Measurements from ENCODE around the gene ABHD18.
"Not testable (repeated sequence)": the region's sequence is repeated elsewhere in the genome, so short reads cannot be mapped to it uniquely, and the experiment has no call there.

The ABHD18 gene

DNA sequence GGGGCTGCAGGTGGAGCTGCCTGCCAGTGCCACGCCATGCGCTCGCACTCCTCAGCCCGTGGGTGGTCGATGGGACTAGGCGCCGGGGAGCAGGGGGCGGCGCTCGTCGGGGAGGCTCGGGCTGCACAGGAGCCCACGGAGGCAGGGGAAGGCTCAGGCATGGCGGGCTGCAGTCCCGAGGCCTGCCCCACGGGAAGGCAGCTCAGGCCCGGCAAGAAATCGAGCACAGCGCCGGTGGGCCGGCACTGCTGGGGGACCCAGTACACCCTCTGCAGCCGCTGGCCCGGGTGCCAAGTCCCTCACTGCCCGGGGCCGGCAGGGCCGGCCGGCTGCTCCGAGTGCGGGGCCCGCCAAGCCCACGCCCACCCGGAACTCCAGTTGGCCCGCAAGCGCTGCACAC lies 82.3 kb downstream of the ABHD18 start:
- not testable (repeated sequence) for DNase-seq (ENCODE audit: low read depth); H3K9me3 ChIP-seq (ENCODE audit: control insufficient read depth, low read length); H3K9ac ChIP-seq (ENCODE audit: low read length); H3K4me1 ChIP-seq (ENCODE audit: control insufficient read depth, insufficient read depth, low read length); H3K4me3 ChIP-seq (ENCODE audit: low read length); H3K36me3 ChIP-seq (ENCODE audit: control insufficient read depth, insufficient read depth, low read length, severe bottlenecking); H3K27me3 ChIP-seq (replicated peaks; ENCODE audit: control insufficient read depth, insufficient read depth, low read length)

DNA sequence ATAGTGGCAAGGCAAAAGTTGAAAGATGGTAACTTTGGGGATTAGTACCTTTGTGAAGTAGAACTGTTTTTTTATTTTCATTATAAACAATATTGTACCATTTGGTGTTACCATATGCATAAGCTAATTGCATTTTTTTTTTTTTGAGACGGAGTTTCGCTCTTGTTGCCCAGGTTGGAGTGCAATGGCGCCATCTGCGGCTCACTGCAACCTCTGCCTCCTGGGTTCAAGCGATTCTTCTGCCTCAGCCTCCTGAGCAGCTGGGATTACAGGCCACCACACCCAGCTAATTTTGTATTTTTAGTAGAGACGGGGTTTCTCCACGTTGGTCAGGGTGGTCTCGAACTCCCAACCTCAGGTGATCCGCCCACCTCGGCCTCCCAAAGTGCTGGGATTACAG lies 86.0 kb downstream of the ABHD18 start:
- H3K36me3 ChIP-seq (ENCODE audit: control insufficient read depth, insufficient read depth, low read length, severe bottlenecking); H3K27me3 ChIP-seq (replicated peaks; ENCODE audit: control insufficient read depth, insufficient read depth, low read length); DNase-seq (ENCODE audit: low read depth); H3K4me3 ChIP-seq (ENCODE audit: low read length); H3K4me1 ChIP-seq (ENCODE audit: control insufficient read depth, insufficient read depth, low read length); H3K9me3 ChIP-seq (ENCODE audit: control insufficient read depth, low read length); H3K9ac ChIP-seq (ENCODE audit: low read length): not testable (repeated sequence)

DNA sequence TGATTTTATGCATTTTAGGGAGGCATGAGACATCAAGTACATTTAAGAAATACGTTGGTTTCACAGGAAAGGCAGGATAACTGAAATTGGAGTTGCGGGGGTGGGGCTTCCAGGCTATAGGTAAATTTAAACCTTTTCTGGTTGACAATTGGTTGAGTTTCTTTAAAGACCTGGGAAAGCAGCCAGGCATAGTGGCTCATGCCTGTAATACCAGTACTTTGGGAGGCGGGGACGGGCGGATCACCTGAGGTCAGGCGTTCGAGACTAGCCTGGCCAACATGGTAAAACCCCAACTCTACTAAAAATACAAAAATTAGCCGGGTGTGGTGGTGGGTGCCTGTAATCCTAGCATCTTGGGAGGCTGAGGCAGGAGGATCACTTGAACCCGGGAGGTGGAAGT lies 89.7 kb downstream of the ABHD18 start:
- H3K36me3 ChIP-seq (ENCODE audit: control insufficient read depth, insufficient read depth, low read length, severe bottlenecking); H3K9me3 ChIP-seq (ENCODE audit: control insufficient read depth, low read length); H3K27me3 ChIP-seq (replicated peaks; ENCODE audit: control insufficient read depth, insufficient read depth, low read length); DNase-seq (ENCODE audit: low read depth); H3K4me1 ChIP-seq (ENCODE audit: control insufficient read depth, insufficient read depth, low read length); H3K4me3 ChIP-seq (ENCODE audit: low read length); H3K9ac ChIP-seq (ENCODE audit: low read length): not testable (repeated sequence)

DNA sequence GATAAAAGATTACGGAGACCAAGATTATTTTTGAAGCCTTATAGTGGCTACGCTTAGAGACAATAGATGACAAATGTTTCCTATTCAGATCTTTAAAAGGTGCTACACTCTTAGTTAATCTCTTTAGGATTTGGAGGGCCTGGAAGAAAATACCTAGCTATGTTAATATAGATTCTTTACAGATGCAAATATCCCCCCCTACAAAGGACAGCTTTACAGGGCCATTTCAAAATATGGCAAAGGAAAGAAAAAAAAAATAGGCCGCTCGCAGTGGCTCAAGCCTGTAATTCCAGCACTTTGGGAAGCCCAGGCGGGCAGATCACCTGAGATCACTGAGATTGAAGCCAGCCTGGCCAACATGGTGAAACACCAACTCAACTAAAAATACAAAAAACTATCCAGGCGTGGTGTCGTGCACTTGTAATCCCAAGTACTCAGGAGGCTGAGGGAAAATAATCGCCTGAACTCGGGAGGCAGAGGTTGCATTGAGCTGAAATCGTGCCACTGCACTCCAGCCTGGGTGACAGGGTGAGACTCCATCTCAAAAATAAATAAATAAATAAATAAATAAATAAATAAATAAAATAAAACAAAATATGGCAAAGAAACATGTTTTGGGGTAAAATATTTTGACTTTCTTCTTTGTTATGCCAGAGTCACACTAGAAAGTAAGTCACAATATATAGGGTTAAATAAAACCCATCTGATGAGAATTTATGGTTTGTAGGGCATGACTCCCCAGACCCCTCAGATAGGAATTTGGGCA lies 90.4 kb downstream of the ABHD18 start:
- not testable (repeated sequence) for H3K4me1 ChIP-seq (ENCODE audit: control insufficient read depth, insufficient read depth, low read length); DNase-seq (ENCODE audit: low read depth); H3K36me3 ChIP-seq (ENCODE audit: control insufficient read depth, insufficient read depth, low read length, severe bottlenecking); H3K4me3 ChIP-seq (ENCODE audit: low read length); H3K9ac ChIP-seq (ENCODE audit: low read length); H3K9me3 ChIP-seq (ENCODE audit: control insufficient read depth, low read length); H3K27me3 ChIP-seq (replicated peaks; ENCODE audit: control insufficient read depth, insufficient read depth, low read length)

DNA sequence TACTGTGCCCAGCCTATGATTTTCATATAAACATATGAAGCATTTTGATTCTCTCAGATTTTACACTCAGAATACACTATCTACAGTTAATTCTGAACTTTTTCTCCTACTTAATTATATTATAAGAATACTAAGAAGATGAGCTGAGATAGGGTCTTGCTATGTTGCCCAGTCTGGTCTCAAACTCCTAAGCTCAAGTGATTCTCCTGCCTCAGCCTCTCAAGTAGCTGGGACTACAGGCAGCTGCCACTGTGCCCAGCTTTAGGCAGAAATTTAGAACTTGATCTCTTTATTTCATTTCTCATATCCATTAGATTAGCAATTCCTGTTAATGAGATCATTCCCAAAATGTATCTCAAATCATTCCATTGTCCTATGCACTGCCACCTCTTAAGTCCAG lies 91.2 kb downstream of the ABHD18 start:
- H3K9me3 ChIP-seq (ENCODE audit: control insufficient read depth, low read length) = no peaks in the 10 kb centered on the region
- no peaks in the 10 kb centered on the region for H3K27me3 ChIP-seq (replicated peaks; ENCODE audit: control insufficient read depth, insufficient read depth, low read length)
- no peak overlapping the region for H3K9ac ChIP-seq (ENCODE audit: low read length)
- DNase-seq (ENCODE audit: low read depth) = no peak
- H3K4me1 ChIP-seq (ENCODE audit: control insufficient read depth, insufficient read depth, low read length) = no peaks in the 10 kb centered on the region
- H3K36me3 ChIP-seq (ENCODE audit: control insufficient read depth, insufficient read depth, low read length, severe bottlenecking) = no peaks in the 10 kb centered on the region
- H3K4me3 ChIP-seq (ENCODE audit: low read length) = no peak overlapping the region

DNA sequence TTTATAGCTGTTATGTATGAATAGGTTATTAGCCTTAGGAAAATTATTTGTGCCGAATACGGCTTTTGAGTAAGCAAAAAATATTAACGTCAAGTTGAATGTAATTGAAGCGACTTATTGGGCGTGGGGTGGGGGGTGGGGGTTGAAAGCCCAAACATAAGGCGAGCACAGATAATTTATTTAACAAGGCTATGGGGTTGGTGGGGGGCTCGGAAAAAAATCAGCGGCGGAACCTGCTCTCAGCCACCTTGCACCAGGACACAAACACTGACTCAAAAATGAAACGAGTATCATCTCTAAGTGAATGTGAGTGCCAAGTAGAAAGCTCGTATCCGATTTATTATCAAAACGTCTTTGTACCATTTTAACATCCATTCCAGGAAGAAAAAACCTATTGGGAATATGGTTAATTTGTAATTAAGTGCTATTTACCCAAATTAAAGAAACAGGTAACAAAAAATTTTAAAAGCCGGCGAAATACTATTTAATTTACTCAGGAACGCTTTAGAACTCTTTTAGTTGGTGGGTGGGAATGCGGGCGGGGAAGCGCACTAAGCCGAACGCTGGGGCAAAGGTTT lies 95.0 kb downstream of the ABHD18 start:
- Histone ChIP-seq H3K9ac (ENCODE audit: low read length) (peak overlapping the region; percentile 88), H3K4me3 (ENCODE audit: low read length) (peak overlapping the region; percentile 95), H3K9me3 (ENCODE audit: control insufficient read depth, low read length) (no peaks in the 10 kb centered on the region), H3K36me3 (ENCODE audit: control insufficient read depth, insufficient read depth, low read length, severe bottlenecking) (no peaks in the 10 kb centered on the region), H3K4me1 (ENCODE audit: control insufficient read depth, insufficient read depth, low read length) (peaks cover 13% of the 10 kb centered on the region), H3K27me3 (replicated peaks; ENCODE audit: control insufficient read depth, insufficient read depth, low read length) (no peaks in the 10 kb centered on the region)
- no peak for DNase-seq (ENCODE audit: low read depth)

DNA sequence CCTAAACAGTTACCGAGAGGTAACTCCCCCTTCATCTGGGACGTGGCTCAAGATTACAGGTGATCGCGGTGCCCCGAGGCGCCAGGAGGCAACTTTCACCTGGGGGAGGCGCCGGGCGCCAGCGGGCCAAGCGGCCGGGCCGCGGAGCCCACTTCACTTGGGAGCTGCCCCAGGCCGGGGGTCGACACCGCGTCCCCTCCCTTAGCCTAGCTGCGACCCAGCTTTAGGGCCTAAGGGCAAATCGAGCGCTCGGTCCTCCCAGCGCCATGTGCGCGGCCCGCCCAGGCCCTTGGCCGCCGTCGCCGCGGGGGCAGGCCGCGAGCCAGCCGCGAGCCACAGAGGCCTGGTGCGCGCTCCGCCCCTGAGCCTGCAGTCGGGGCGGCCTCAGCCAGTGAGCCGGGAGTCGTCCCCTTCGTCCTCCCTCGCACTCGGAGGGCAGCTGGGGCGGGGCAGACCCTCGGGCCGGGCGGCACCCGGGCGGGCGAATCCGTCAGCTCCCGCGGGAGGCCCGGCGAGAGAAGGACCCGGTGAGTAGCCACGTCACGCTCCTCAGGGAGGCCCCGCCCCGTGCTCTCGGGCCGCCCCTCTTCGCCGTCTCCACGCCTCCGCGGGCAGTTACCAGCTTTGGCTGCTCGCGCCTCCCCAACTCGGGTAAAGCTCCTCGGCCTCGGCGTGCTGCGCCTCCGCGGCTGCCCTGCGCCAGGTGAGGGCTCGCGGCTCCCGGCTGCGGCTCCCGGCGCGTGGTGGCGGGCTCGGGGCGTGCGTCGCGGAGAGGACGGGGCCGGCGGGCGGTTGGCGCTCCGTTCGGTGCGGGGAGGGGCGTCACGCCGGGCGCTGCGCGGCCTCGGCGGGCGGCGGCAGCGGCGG lies 95.7 kb downstream of the ABHD18 start, which contains the start of gene LARP1B:
Gene LARP1B, plus strand, starts transcription at position 614 of the 867 bp plus-strand sequence. CDS start 13,640 bp downstream, outside the sequence.
- H3K27me3 ChIP-seq (replicated peaks; ENCODE audit: control insufficient read depth, insufficient read depth, low read length) = no peaks in the 10 kb centered on the region
- peak; percentile 98 for DNase-seq (ENCODE audit: low read depth)

DNA sequence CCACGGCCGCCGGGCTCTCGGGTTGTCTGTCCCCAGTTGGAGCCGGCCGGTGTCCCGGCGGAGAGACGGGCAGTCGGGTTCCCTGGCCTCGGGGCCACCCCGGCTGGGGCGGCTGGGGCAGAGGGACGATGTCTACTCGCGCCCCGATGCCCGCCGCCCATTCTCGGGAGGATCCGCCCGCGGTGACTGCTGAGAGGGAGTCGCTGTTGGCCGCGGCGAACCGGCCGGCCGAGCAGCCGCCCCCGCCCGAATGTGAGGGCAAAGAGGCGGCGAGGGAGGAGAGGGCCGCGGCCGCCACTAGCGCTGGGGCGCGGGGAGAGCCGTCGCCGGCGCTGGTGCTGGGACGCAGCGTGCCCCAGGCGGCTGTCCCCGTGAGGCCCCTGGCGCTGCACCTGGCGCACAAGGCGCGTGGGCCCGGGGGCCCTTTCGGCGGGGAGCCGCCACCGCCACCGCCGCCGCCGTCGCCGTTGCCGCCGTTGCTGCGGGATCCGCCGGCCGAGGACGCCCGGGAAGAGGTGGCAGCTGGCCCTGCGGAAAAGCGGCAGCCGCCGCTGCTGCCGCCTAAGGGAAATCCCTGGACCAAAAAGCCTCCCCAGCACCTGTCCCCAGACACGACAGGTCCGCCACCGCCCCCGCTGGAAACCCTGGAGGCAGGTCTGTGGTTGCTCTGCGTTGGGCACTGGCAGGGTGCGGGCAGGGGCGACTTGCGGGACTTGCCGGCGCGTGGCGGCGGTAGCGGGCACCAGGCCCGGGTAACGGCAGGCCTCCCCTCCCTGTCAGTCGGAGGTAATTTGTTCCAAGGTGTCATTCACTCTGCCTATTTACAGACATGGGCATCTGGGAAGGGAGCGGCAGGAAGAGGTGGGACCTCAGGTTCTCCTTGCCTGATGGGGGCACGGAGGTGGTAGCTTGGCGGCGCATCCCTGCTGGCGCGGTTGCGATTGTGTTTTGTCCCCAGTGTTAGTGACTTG lies 96.6 kb downstream of the ABHD18 start:
- Histone ChIP-seq H3K36me3 (ENCODE audit: control insufficient read depth, insufficient read depth, low read length, severe bottlenecking) (no peaks in the 10 kb centered on the region), H3K9me3 (ENCODE audit: control insufficient read depth, low read length) (no peaks in the 10 kb centered on the region), H3K27me3 (replicated peaks; ENCODE audit: control insufficient read depth, insufficient read depth, low read length) (no peaks in the 10 kb centered on the region), H3K9ac (ENCODE audit: low read length) (peak overlapping the region; percentile 88), H3K4me1 (ENCODE audit: control insufficient read depth, insufficient read depth, low read length) (peaks cover 14% of the 10 kb centered on the region), H3K4me3 (ENCODE audit: low read length) (peak overlapping the region; percentile 95)
- DNase-seq (ENCODE audit: low read depth) = peak; percentile 75

More for the DNA sequence above, 95.7 kb downstream of the ABHD18 start, which contains the start of gene LARP1B:
- peak within 1 kb of the TSS; percentile 95 for H3K4me3 ChIP-seq (ENCODE audit: low read length)
- no peaks in the 10 kb centered on the region for H3K9me3 ChIP-seq (ENCODE audit: control insufficient read depth, low read length)
- H3K4me1 ChIP-seq (ENCODE audit: control insufficient read depth, insufficient read depth, low read length) = peaks cover 14% of the 10 kb centered on the region
- peak within 1 kb of the TSS; percentile 88 for H3K9ac ChIP-seq (ENCODE audit: low read length)
- no peaks in the 10 kb centered on the region for H3K36me3 ChIP-seq (ENCODE audit: control insufficient read depth, insufficient read depth, low read length, severe bottlenecking)

DNA sequence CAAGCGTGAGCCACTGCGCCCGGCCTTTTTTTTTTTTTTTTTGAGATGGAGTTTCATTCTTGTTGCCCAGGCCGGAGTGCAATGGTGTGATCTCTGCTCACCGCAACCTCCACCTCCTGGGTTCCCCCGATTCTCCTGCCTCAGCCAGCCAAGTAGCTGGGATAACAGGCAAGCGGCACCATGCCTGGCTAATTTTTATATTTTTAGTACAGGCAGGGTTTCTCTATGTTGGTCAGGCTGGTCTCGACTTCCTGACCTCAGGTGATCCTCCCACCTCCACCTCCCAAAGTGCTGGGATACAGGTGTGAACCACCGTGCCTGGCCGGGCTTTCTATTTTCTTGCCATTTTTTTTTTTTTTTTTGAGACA lies 101.2 kb downstream of the ABHD18 start:
- not testable (repeated sequence) for H3K4me3 ChIP-seq (ENCODE audit: low read length); H3K9ac ChIP-seq (ENCODE audit: low read length); H3K36me3 ChIP-seq (ENCODE audit: control insufficient read depth, insufficient read depth, low read length, severe bottlenecking); DNase-seq (ENCODE audit: low read depth); H3K9me3 ChIP-seq (ENCODE audit: control insufficient read depth, low read length); H3K27me3 ChIP-seq (replicated peaks; ENCODE audit: control insufficient read depth, insufficient read depth, low read length)
- H3K4me1 ChIP-seq (ENCODE audit: control insufficient read depth, insufficient read depth, low read length) = peaks cover 14% of the 10 kb centered on the region

DNA sequence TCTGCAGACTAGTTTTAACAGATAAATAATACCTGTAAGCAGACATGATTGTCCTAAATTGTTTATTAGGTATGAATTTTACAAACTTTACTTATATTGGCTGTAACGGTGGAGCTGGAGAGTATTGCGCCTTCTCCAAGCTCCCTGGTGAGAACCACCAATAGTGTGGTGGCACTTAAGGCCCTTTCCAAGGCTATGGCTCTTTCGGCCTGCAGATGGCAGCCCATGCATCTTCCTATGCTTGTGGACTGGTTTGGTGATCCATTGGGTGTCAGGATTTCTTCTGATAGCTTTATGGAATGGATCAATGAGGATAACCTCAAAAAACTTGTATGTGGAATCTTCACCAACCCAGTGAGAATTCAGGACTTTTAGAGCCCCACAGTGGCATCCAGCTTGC lies 103.7 kb downstream of the ABHD18 start:
- peak; percentile 24 for DNase-seq (ENCODE audit: low read depth)
- Histone ChIP-seq H3K4me1 (ENCODE audit: control insufficient read depth, insufficient read depth, low read length) (peaks cover 9% of the 10 kb centered on the region), H3K9me3 (ENCODE audit: control insufficient read depth, low read length) (no peaks in the 10 kb centered on the region), H3K4me3 (ENCODE audit: low read length) (no peak overlapping the region), H3K27me3 (replicated peaks; ENCODE audit: control insufficient read depth, insufficient read depth, low read length) (no peaks in the 10 kb centered on the region), H3K9ac (ENCODE audit: low read length) (no peak overlapping the region), H3K36me3 (ENCODE audit: control insufficient read depth, insufficient read depth, low read length, severe bottlenecking) (no peaks in the 10 kb centered on the region)

Data from adipocyte (in vitro differentiated cells).